CD4-positive, alpha-beta T cell treated with Interleukin-6 for 4 hours (primary cell): ENCODE results near the gene MARCHF5.

Source experiments
- DNase-seq: peaks from one replicate; pipeline ENCODE4 v3.0.0-alpha.2; 2020; ENCODE audit warnings: mixed read lengths

The MARCHF5 gene

GRCh38 chr10:92290837-92291615, at the start of gene MARCHF5, which contains the start of gene CPEB3:
Gene MARCHF5, plus strand, starts transcription at chr10:92291167. Its CDS starts 328 bp downstream, at chr10:92291495.
Gene CPEB3, minus strand, starts transcription at chr10:92291078. Its CDS starts 50,728 bp downstream, at chr10:92240350.
- peak; percentile 93 for DNase-seq

- no peak for DNase-seq
These were observed 49.5 kb upstream of the MARCHF5 start for GRCh38 chr10:92241501-92241900.

GRCh38 chr10:92242380-92242779, 48.6 kb upstream of the MARCHF5 start:
- DNase-seq = no peak

GRCh38 chr10:92242910-92243671, 47.9 kb upstream of the MARCHF5 start:
- peak; percentile 48 for DNase-seq

- DNase-seq = no peak
These were observed 46.2 kb upstream of the MARCHF5 start for GRCh38 chr10:92244796-92245195.

- DNase-seq = no peak
These were observed 42.4 kb upstream of the MARCHF5 start for GRCh38 chr10:92248566-92248965.

GRCh38 chr10:92263396-92263795, 27.6 kb upstream of the MARCHF5 start:
- no peak for DNase-seq

- no peak for DNase-seq
These were observed 26.7 kb upstream of the MARCHF5 start for GRCh38 chr10:92264249-92264648.

GRCh38 chr10:92265687-92266258, 25.2 kb upstream of the MARCHF5 start:
- no peak for DNase-seq

GRCh38 chr10:92267343-92267742, 23.6 kb upstream of the MARCHF5 start:
- DNase-seq = no peak

- no peak for DNase-seq
These were observed 22.2 kb upstream of the MARCHF5 start for GRCh38 chr10:92268748-92269147.

- no peak for DNase-seq
These were observed 16.9 kb upstream of the MARCHF5 start for GRCh38 chr10:92274071-92274470.

GRCh38 chr10:92278996-92279696, 11.8 kb upstream of the MARCHF5 start:
- DNase-seq = no peak

- no peak for DNase-seq
These were observed 6.8 kb upstream of the MARCHF5 start for GRCh38 chr10:92284112-92284704.

- peak; percentile 21 for DNase-seq
These were observed 711 bp upstream of the MARCHF5 start for GRCh38 chr10:92290076-92290836.

- no peak for DNase-seq
These were observed 574 bp downstream of the MARCHF5 start for GRCh38 chr10:92291616-92291865.

- DNase-seq = peak; percentile 47
These were observed 1.2 kb downstream of the MARCHF5 start for GRCh38 chr10:92291921-92292845.

- no peak for DNase-seq
These were observed 7.5 kb downstream of the MARCHF5 start for GRCh38 chr10:92298487-92298886.

GRCh38 chr10:92303096-92303495, 12.1 kb downstream of the MARCHF5 start:
- DNase-seq = no peak

- DNase-seq = no peak
These were observed 13.1 kb downstream of the MARCHF5 start for GRCh38 chr10:92304061-92304460.
